Naive thymus-derived CD4-positive, alpha-beta T cell (primary cell): ENCODE results near the gene EDC4. TPM values are rescaled to one million over a fixed set of nuclear protein-coding genes. Genes with fewer than 3 reads are reported as not detected.
"Not testable (repeated sequence)": the region's sequence is repeated elsewhere in the genome, so short reads cannot be mapped to it uniquely, and the experiment has no call there.

ENCODE experiments used
- ATAC-seq: fragments of 150-1000 bp; cut with Tn5 transposase; 2 replicates; pipeline ENCODE4 v1.10.0; 2021; ENCODE audit warnings: mild to moderate bottlenecking, moderate library complexity
- CTCF ChIA-PET: fragments of 350-600 bp; sonication (Branson Sonifier 250); formaldehyde crosslinking; loops from one replicate; lab custom pipeline; 2021; ENCODE audit warnings: antibody characterized with exemption; lab: Charles Lee
- POLR2A ChIA-PET: fragments of 350-600 bp; sonication (Branson Sonifier 250); formaldehyde crosslinking; loops from one replicate; lab custom pipeline; 2021; ENCODE audit warnings: antibody characterized with exemption, inconsistent platforms; lab: Charles Lee
- DNase-seq, 9 donors: peaks; one replicate each; pipeline versions ENCODE4 v3.0.0 to v3.0.0-alpha.2; 2020 to 2022; ENCODE audit warnings: mixed read lengths in 1 of 9
- H3K27ac ChIP-seq: one replicate; pipeline ENCODE4 v1.7.0; 2013; ENCODE audit warnings: mild to moderate bottlenecking, low read depth, low read length, moderate library complexity
- H3K27me3 ChIP-seq, 2 donors: one replicate each; pipeline ENCODE4 v1.7.0; 2013; ENCODE audit warnings: low read length in 2 of 2, mild to moderate bottlenecking in 2 of 2, moderate library complexity in 2 of 2; ENCODE audit not compliant: control insufficient read depth in 2 of 2, insufficient read depth in 2 of 2
- H3K36me3 ChIP-seq, 3 experiments: 1 replicate in 2 of 3; 2 replicates in 1 of 3; pipeline ENCODE4 v1.7.0; 2013; ENCODE audit warnings: low read length in 3 of 3, mild to moderate bottlenecking in 3 of 3, moderate library complexity in 1 of 3; ENCODE audit not compliant: insufficient read depth in 3 of 3, control insufficient read depth in 2 of 3
- H3K4me1 ChIP-seq, 2 donors: one replicate each; pipeline ENCODE4 v1.7.0; 2013; ENCODE audit warnings: low read length in 2 of 2, mild to moderate bottlenecking in 2 of 2, moderate library complexity in 1 of 2; ENCODE audit not compliant: control insufficient read depth in 2 of 2, insufficient read depth in 2 of 2
- H3K4me3 ChIP-seq: 2 replicates; pipeline ENCODE4 v1.7.0; 2013; ENCODE audit warnings: mild to moderate bottlenecking, low read length
- H3K9me3 ChIP-seq, 3 experiments: 1 replicate in 2 of 3; 2 replicates in 1 of 3; pipeline ENCODE4 v1.7.0; 2013; ENCODE audit warnings: low read length in 3 of 3; ENCODE audit not compliant: control insufficient read depth in 2 of 3
- H3K27ac Mint-ChIP-seq, 9 donors: one replicate each; pipeline ENCODE4 v1.8.0; 2020 to 2022; ENCODE audit warnings: mixed read lengths in 9 of 9, mild to moderate bottlenecking in 8 of 9, moderate library complexity in 5 of 9, inconsistent platforms in 2 of 9
- H3K27me3 Mint-ChIP-seq, 5 donors: one replicate each; pipeline ENCODE4 v1.8.0; 2021 to 2022; ENCODE audit warnings: mixed read lengths in 5 of 5, mild to moderate bottlenecking in 1 of 5
- H3K36me3 Mint-ChIP-seq, 5 donors: one replicate each; pipeline ENCODE4 v1.8.0; 2020 to 2022; ENCODE audit warnings: mixed read lengths in 5 of 5, mild to moderate bottlenecking in 3 of 5, inconsistent platforms in 1 of 5
- H3K4me1 Mint-ChIP-seq, 7 donors: one replicate each; pipeline ENCODE4 v1.8.0; 2020 to 2022; ENCODE audit warnings: mixed read lengths in 7 of 7, mild to moderate bottlenecking in 3 of 7, inconsistent platforms in 1 of 7
- H3K4me3 Mint-ChIP-seq, 10 donors: one replicate each; pipeline ENCODE4 v1.8.0; 2020 to 2022; ENCODE audit warnings: mild to moderate bottlenecking in 10 of 10, mixed read lengths in 10 of 10, moderate library complexity in 6 of 10, inconsistent platforms in 2 of 10
- H3K9me3 Mint-ChIP-seq, 11 donors: one replicate each; pipeline ENCODE4 v1.8.0; 2020 to 2022; ENCODE audit warnings: mixed read lengths in 11 of 11, mild to moderate bottlenecking in 4 of 11, inconsistent platforms in 1 of 11, moderate library complexity in 1 of 11
- intact Hi-C, 2 donors: fragments of 100-400 bp; cut with micrococcal nuclease; formaldehyde crosslinking; loops; one replicate each; pipeline ENCODE4 v1.15.1; 2023
- polyA plus RNA-seq, 2 donors: library from polyadenylated mRNA; unstranded; fragments of 300-500 nt; fragmentation: Illumina TruSeq; gene quantifications; one replicate each; pipeline ENCODE4 v1.2.3, GENCODE V29; 2021
- total RNA-seq, 6 experiments: library from RNA in 5 of 6; stranded (reverse) in 5 of 6; gene quantifications; 1 replicate in 5 of 6; 2 replicates in 1 of 6; pipeline ENCODE4 v1.2.3 and lab custom pipeline; 2021 to 2026

Gene EDC4
- total and polyA plus RNA-seq, 7 experiments from 2014 or later: 34.8 to 166 (median 122) TPM

GRCh38 chr16:67833415-67834241 lies 39.2 kb upstream of the EDC4 start:
- Mint-ChIP-seq H3K4me3 (peak overlapping the region; percentile 90 to 96 (median 93)), H3K36me3 (peaks cover 3 to 14% (median 5%) of the 10 kb centered on the region in 5 donors), H3K27me3 (no peaks in the 10 kb centered on the region), H3K27ac (peak overlapping the region; percentile 73 to 93 (median 82)), H3K9me3 (no peaks in the 10 kb centered on the region), H3K4me1 (peaks cover 11 to 19% (median 15%) of the 10 kb centered on the region in 7 donors)
- no peaks in the 10 kb centered on the region for H3K27me3 ChIP-seq
- peak overlapping the region; percentile 70 for H3K27ac ChIP-seq
- intact Hi-C loops: loop anchor here (1.0 to 10.0 kb wide), 13 partner anchors 9 to 606 kb away; partner anchors contain the start of genes EDC4 (in 2 of the 2), NUTF2 (in 2 of the 2), RANBP10 (in 2 of the 2) and THAP11 (in 2 of the 2)
- ATAC-seq (peak; percentile 100), DNase-seq (peak; percentile 83 to 92 (median 89))
- peaks cover 0 to 36% (median 3%) of the 10 kb centered on the region in 3 experiments for H3K36me3 ChIP-seq
- ChIA-PET CTCF (interaction anchor here (0.6 to 1.2 kb wide), 6 partner anchors 7 to 1528 kb away, joined by 3 to 8 read pairs (median 4); no protein-coding TSS in a partner anchor), POLR2A (interaction anchor here (0.6 to 2.9 kb wide), 13 partner anchors 10 to 269 kb away, joined by 3 to 22 read pairs (median 4); partner anchors contain the start of genes CENPT, EDC4, GFOD2 and NUTF2)
- H3K4me3 ChIP-seq: peak overlapping the region; percentile 82
- peaks cover 8 to 9% of the 10 kb centered on the region in 2 donors for H3K4me1 ChIP-seq
- no peaks in the 10 kb centered on the region for H3K9me3 ChIP-seq

- H3K27ac Mint-ChIP-seq: peak overlapping the region in 7 of 9 donors; percentile 73 to 93 (median 81)
- Histone ChIP-seq H3K27ac (peak overlapping the region; percentile 70), H3K4me3 (peak overlapping the region; percentile 82), H3K4me1 (peaks cover 8 to 9% of the 10 kb centered on the region in 2 donors), H3K27me3 (no peaks in the 10 kb centered on the region), H3K36me3 (peaks cover 0 to 30% (median 3%) of the 10 kb centered on the region in 3 experiments), H3K9me3 (no peaks in the 10 kb centered on the region)
- intact Hi-C loops: loop anchor here in 1 of 2 donors (5.0 to 10.0 kb wide), 3 partner anchors 38 to 607 kb away; partner anchors contain the start of genes ACD, C16orf86, EDC4 and ENKD1
- no peak for ATAC-seq
- peak overlapping the region; percentile 90 to 96 (median 93) for H3K4me3 Mint-ChIP-seq
- H3K36me3 Mint-ChIP-seq: peaks cover 3 to 14% (median 4%) of the 10 kb centered on the region in 5 donors
- ChIA-PET CTCF (interaction anchor here (0.5 to 1.0 kb wide), 3 partner anchors 15 to 32 kb away, joined by 3 to 8 read pairs (median 3); no protein-coding TSS in a partner anchor), POLR2A (interaction anchor here (0.7 to 2.9 kb wide), 11 partner anchors 10 to 270 kb away, joined by 3 to 22 read pairs (median 4); partner anchors contain the start of genes CENPT, EDC4, NUTF2 and RANBP10)
- DNase-seq: no peak
- peaks cover 11 to 19% (median 15%) of the 10 kb centered on the region in 7 donors for H3K4me1 Mint-ChIP-seq
- H3K27me3 Mint-ChIP-seq: no peaks in the 10 kb centered on the region
- H3K9me3 Mint-ChIP-seq: no peaks in the 10 kb centered on the region
Measured at GRCh38 chr16:67834242-67834614, 38.6 kb upstream of the EDC4 start.

GRCh38 chr16:67837190-67837589 lies 35.7 kb upstream of the EDC4 start:
- peaks cover 13 to 14% of the 10 kb centered on the region in 2 donors for H3K4me1 ChIP-seq
- H3K27ac Mint-ChIP-seq, H3K9me3 ChIP-seq, ATAC-seq, H3K36me3 ChIP-seq, H3K9me3 Mint-ChIP-seq, H3K4me3 Mint-ChIP-seq, H3K36me3 Mint-ChIP-seq, H3K4me3 ChIP-seq, H3K27ac ChIP-seq, H3K27me3 Mint-ChIP-seq, POLR2A ChIA-PET, DNase-seq, H3K27me3 ChIP-seq: not testable (repeated sequence)
- CTCF ChIA-PET: interaction anchor here (1.1 kb wide), 1 partner anchor 21 kb away, joined by 3 read pairs; no protein-coding TSS in a partner anchor
- intact Hi-C loops: loop anchor here in 1 of 2 donors (10.0 kb wide), 1 partner anchor 172 kb away; the partner anchor contains the start of genes ACD, C16orf86, ENKD1 and PARD6A
- H3K4me1 Mint-ChIP-seq: peaks cover 10 to 23% (median 21%) of the 10 kb centered on the region in 7 donors

- H3K27me3 Mint-ChIP-seq: no peaks in the 10 kb centered on the region
- no peak overlapping the region for H3K4me3 Mint-ChIP-seq
- Histone ChIP-seq H3K4me3 (no peak overlapping the region), H3K4me1 (peaks cover 10% of the 10 kb centered on the region in 2 donors), H3K9me3 (no peaks in the 10 kb centered on the region), H3K36me3 (peaks cover 0 to 3% (median 0%) of the 10 kb centered on the region in 3 experiments), H3K27me3 (no peaks in the 10 kb centered on the region), H3K27ac (no peak overlapping the region)
- ChIA-PET POLR2A (no interaction called here), CTCF (interaction anchor here (1.1 kb wide), 1 partner anchor 21 kb away, joined by 3 read pairs; no protein-coding TSS in a partner anchor)
- peak overlapping the region in 1 of 9 donors; percentile 30 for H3K27ac Mint-ChIP-seq
- ATAC-seq (no peak), DNase-seq (no peak)
- intact Hi-C loops: loop anchor here in 1 of 2 donors (10.0 kb wide), 1 partner anchor 173 kb away; the partner anchor contains the start of genes ACD, C16orf86, ENKD1 and PARD6A
- H3K9me3 Mint-ChIP-seq: no peaks in the 10 kb centered on the region
- H3K36me3 Mint-ChIP-seq: no peaks in the 10 kb centered on the region
- H3K4me1 Mint-ChIP-seq: peaks cover 6 to 18% (median 17%) of the 10 kb centered on the region in 7 donors
Measured at GRCh38 chr16:67837811-67838210, 35.0 kb upstream of the EDC4 start.

DNA sequence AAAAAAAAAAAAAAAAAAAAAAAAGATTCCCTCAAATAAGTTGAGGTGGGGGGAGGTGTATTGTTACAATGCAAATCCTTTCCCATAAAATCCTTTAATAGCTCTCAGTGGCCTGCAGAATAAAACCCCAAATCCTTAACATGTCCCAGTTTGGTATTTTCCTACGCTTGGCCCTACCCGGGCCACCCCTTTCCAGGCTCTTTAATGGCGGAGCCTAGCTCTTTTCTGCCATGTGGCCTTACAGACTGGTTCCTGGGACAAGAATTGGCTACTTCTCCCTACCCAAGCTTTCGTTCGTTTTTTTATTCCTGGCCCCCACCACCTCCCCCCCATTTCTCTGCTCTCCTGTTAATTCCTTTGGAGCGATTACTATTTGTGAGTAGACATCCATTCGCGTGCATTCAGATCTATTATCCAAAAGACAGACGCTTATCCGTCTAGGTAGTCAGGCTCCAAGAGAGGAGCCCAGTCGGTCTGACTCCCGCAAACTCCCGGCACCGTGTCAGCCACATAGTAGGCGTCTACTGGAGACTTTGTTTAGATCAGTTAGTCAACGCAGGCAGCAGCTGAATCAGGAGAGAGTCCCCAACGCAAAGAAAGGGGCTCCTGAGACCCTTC lies 31.5 kb upstream of the EDC4 start:
- H3K27ac ChIP-seq: peak overlapping the region; percentile 99
- Mint-ChIP-seq H3K27ac (peak overlapping the region; percentile 94 to 98 (median 97)), H3K27me3 (no peaks in the 10 kb centered on the region), H3K36me3 (peaks cover 0 to 16% (median 0%) of the 10 kb centered on the region in 5 donors), H3K4me3 (peak overlapping the region; percentile 23 to 97 (median 94)), H3K9me3 (no peaks in the 10 kb centered on the region), H3K4me1 (peaks cover 18 to 41% (median 36%) of the 10 kb centered on the region in 7 donors)
- peaks cover 0 to 3% (median 0%) of the 10 kb centered on the region in 3 experiments for H3K36me3 ChIP-seq
- peak overlapping the region; percentile 100 for H3K4me3 ChIP-seq
- CTCF ChIA-PET: interaction anchor here (0.6 to 1.2 kb wide), 6 partner anchors 8 to 421 kb away, joined by 3 to 10 read pairs (median 4); no protein-coding TSS in a partner anchor
- intact Hi-C loops: loop anchor here (5.0 to 10.0 kb wide), 5 partner anchors 51 to 597 kb away; partner anchors contain the start of genes ESRP2 (in 1 of the 2), FHOD1 (in 1 of the 2), NFATC3 (in 1 of the 2) and PSKH1 (in 1 of the 2)
- no peak for DNase-seq
- no peaks in the 10 kb centered on the region for H3K9me3 ChIP-seq
- peaks cover 34 to 36% of the 10 kb centered on the region in 2 donors for H3K4me1 ChIP-seq
- H3K27me3 ChIP-seq: no peaks in the 10 kb centered on the region
- no peak for ATAC-seq
- POLR2A ChIA-PET: interaction anchor here (0.6 to 6.4 kb wide), 4 partner anchors 33 to 143 kb away, joined by 3 to 35 read pairs (median 4); partner anchors contain the start of genes PSMB10, RANBP10 and TSNAXIP1
